ENCODE results near the gene BYSL. TPM values are rescaled to one million over a fixed set of nuclear protein-coding genes. Genes with fewer than 3 reads are reported as not detected.

Gene BYSL
- total RNA-seq, 3 donors from 2014 or later: 7.7 to 8.8 (median 8.6) TPM

GRCh38 chr6:41963371-41963770 lies 42.1 kb downstream of the BYSL start:
- H3K27ac ChIP-seq: no peak overlapping the region
- no peak overlapping the region for H3K4me3 ChIP-seq
- no peaks in the 10 kb centered on the region for H3K27me3 ChIP-seq
- H3K4me1 ChIP-seq: no peaks in the 10 kb centered on the region
- intact Hi-C loops (cut with DNase I; ENCODE audit: low total_unique reads): no loop called here
- H3K36me3 ChIP-seq: no peaks in the 10 kb centered on the region
- H3K9me3 ChIP-seq: no peaks in the 10 kb centered on the region
- no peak for DNase-seq (ENCODE audit: low spot score in 2 of 2)
- TF ChIP-seq CTCF (IDR thresholded peaks at IDR 0.05) (no peak), POLR2A (IDR thresholded peaks at IDR 0.05) (no peak), POLR2AphosphoS5 (IDR thresholded peaks at IDR 0.05) (no peak)

GRCh38 chr6:41964201-41964887 lies 43.0 kb downstream of the BYSL start:
- Histone ChIP-seq H3K27me3 (no peaks in the 10 kb centered on the region), H3K4me3 (no peak overlapping the region), H3K36me3 (no peaks in the 10 kb centered on the region), H3K27ac (no peak overlapping the region), H3K4me1 (no peaks in the 10 kb centered on the region), H3K9me3 (no peaks in the 10 kb centered on the region)
- TF ChIP-seq CTCF (IDR thresholded peaks at IDR 0.05) (no peak), POLR2AphosphoS5 (IDR thresholded peaks at IDR 0.05) (no peak), POLR2A (IDR thresholded peaks at IDR 0.05) (no peak)
- no peak for DNase-seq (ENCODE audit: low spot score in 2 of 2)
- intact Hi-C loops (cut with DNase I; ENCODE audit: low total_unique reads): no loop called here

- intact Hi-C loops (cut with DNase I; ENCODE audit: low total_unique reads): no loop called here
- H3K27me3 ChIP-seq: no peaks in the 10 kb centered on the region
- no peaks in the 10 kb centered on the region for H3K36me3 ChIP-seq
- DNase-seq (ENCODE audit: low spot score in 2 of 2): no peak
- H3K4me1 ChIP-seq: no peaks in the 10 kb centered on the region
- H3K9me3 ChIP-seq: no peaks in the 10 kb centered on the region
- H3K27ac ChIP-seq: no peak overlapping the region
- no peak overlapping the region for H3K4me3 ChIP-seq
- TF ChIP-seq CTCF (IDR thresholded peaks at IDR 0.05) (no peak), POLR2A (IDR thresholded peaks at IDR 0.05) (no peak), POLR2AphosphoS5 (IDR thresholded peaks at IDR 0.05) (no peak)
Measured at GRCh38 chr6:41965429-41966213, 44.3 kb downstream of the BYSL start.

GRCh38 chr6:41966214-41966920 lies 45.1 kb downstream of the BYSL start:
- TF ChIP-seq POLR2A (IDR thresholded peaks at IDR 0.05) (no peak), POLR2AphosphoS5 (IDR thresholded peaks at IDR 0.05) (no peak), CTCF (IDR thresholded peaks at IDR 0.05) (no peak)
- DNase-seq (ENCODE audit: low spot score in 2 of 2): no peak
- no peaks in the 10 kb centered on the region for H3K36me3 ChIP-seq
- H3K27ac ChIP-seq: no peak overlapping the region
- no peaks in the 10 kb centered on the region for H3K27me3 ChIP-seq
- H3K4me3 ChIP-seq: no peak overlapping the region
- H3K9me3 ChIP-seq: no peaks in the 10 kb centered on the region
- intact Hi-C loops (cut with DNase I; ENCODE audit: low total_unique reads): no loop called here
- H3K4me1 ChIP-seq: no peaks in the 10 kb centered on the region

- DNase-seq (ENCODE audit: low spot score in 2 of 2): no peak
- Histone ChIP-seq H3K4me3 (no peak overlapping the region), H3K36me3 (no peaks in the 10 kb centered on the region), H3K4me1 (no peaks in the 10 kb centered on the region), H3K27me3 (no peaks in the 10 kb centered on the region), H3K9me3 (no peaks in the 10 kb centered on the region), H3K27ac (no peak overlapping the region)
- TF ChIP-seq POLR2AphosphoS5 (IDR thresholded peaks at IDR 0.05) (no peak), POLR2A (IDR thresholded peaks at IDR 0.05) (no peak), CTCF (IDR thresholded peaks at IDR 0.05) (no peak)
- intact Hi-C loops (cut with DNase I; ENCODE audit: low total_unique reads): no loop called here
Measured at GRCh38 chr6:41966961-41967311, 45.6 kb downstream of the BYSL start.

All from breast epithelium (tissue), 4 donors.